ENCODE results near the gene AGBL5.

DNA sequence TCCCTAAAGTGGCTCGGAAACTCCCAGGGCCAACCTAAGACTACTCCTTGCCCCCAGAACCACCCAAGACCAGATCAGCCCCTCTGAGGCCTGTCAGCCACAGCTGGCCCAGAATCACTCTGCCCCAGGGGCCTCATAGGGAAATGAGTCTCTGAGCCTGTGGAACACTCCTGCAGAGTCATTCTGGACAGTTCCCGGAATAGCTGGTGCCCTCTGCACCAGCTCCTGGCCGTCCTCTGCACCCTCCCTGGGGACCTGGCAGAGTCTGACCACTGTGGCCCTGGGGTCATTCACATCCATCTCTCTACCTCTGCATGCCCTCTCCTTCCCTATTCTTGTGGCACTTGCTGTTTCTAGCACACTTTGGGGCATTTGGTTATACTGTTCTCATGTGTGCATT is 33.3 kb upstream of the AGBL5 start:
- TF ChIP-seq, protein P1, sequence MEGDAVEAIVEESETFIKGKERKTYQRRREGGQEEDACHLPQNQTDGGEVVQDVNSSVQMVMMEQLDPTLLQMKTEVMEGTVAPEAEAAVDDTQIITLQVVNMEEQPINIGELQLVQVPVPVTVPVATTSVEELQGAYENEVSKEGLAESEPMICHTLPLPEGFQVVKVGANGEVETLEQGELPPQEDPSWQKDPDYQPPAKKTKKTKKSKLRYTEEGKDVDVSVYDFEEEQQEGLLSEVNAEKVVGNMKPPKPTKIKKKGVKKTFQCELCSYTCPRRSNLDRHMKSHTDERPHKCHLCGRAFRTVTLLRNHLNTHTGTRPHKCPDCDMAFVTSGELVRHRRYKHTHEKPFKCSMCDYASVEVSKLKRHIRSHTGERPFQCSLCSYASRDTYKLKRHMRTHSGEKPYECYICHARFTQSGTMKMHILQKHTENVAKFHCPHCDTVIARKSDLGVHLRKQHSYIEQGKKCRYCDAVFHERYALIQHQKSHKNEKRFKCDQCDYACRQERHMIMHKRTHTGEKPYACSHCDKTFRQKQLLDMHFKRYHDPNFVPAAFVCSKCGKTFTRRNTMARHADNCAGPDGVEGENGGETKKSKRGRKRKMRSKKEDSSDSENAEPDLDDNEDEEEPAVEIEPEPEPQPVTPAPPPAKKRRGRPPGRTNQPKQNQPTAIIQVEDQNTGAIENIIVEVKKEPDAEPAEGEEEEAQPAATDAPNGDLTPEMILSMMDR (IDR thresholded peaks at IDR 0.05): no peak
- TF ChIP-seq EP300 (IDR thresholded peaks at IDR 0.05): no peak
- TF ChIP-seq POLR2A (IDR thresholded peaks at IDR 0.05): no peak
